ENCODE measurements around the gene SIPA1L3.

- TF ChIP-seq CTCF (IDR thresholded peaks at IDR 0.05) (no peak), POLR2A (IDR thresholded peaks at IDR 0.05) (no peak)
Measured at GRCh38 chr19:38049105-38049649, 142.2 kb downstream of the SIPA1L3 start.

Measured in adrenal gland (tissue), 5 donors.